Panc1 (cell line): ENCODE data around the gene ZMYND10.

ENCODE experiments used
- CTCF ChIP-seq: fragments of 450-650 bp; IDR thresholded peaks from 2 replicates; pipeline ENCODE4 v1.5.1; 2017; ENCODE audit warnings: mild to moderate bottlenecking
- POLR2AphosphoS5 ChIP-seq: IDR thresholded peaks from 2 replicates; pipeline ENCODE4 v1.6.1; 2012; ENCODE audit warnings: mild to moderate bottlenecking, low read depth, low read length, moderate library complexity

- TF ChIP-seq CTCF (no peak), POLR2AphosphoS5 (no peak; the same call in 1 of the 2 replicates)
These were observed 30.7 kb downstream of the ZMYND10 start for GRCh38 chr3:50314816-50315215.
